Body of pancreas (tissue), 4 donors: ENCODE measurements around the gene FKBP9.

Experiments
- POLR2A ChIP-seq, 3 donors: fragments of 450-650 bp; IDR thresholded peaks; one replicate each; pipeline ENCODE4 v1.6.1; 2016; ENCODE audit warnings: antibody characterized with exemption in 3 of 3, mild to moderate bottlenecking in 2 of 3
- TF ChIP-seq, protein P1 (sequence below), 7 experiments: fragments of 450-650 bp in 4 of 7; fragments of 200-600 bp in 3 of 7; sonication (generic) in 3 of 7; IDR thresholded peaks; one replicate each; pipeline ENCODE4 v1.5.1; 2016 to 2019; ENCODE audit warnings: antibody characterized with exemption in 7 of 7

DNA sequence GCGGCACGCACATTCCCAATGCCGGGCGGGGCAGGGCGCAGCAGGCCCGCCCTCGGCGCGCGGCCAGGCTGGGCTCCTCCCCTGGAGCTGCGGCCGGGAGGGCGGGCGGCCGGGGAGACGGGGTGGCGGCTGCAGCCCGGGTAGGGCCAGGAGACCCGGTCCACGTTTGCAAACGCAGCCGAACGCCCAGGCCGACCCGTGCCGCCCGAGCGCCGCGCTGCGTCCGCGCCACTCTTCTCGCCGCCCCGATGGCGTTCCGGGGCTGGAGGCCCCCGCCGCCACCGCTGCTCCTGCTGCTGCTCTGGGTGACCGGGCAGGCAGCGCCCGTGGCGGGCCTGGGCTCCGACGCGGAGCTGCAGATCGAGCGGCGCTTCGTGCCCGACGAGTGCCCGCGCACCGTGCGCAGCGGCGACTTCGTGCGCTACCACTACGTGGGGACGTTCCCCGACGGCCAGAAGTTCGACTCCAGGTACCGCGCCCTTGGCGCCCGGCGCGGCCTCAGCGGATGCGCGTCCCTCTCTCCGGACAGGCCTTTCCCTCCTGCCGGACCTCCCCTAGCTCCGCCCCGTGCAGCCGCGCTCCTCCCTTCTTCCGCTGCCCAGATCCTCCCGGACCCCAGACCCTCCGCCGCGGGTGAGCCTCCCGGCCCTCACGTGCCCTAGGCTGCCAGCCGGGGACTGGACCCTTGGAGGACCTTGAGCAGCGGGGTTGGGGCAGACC lies at the start of gene FKBP9:
- peak; percentile 56 to 67 (median 62) for TF ChIP-seq POLR2A (IDR thresholded peaks at IDR 0.05)
- TF ChIP-seq, protein P1, sequence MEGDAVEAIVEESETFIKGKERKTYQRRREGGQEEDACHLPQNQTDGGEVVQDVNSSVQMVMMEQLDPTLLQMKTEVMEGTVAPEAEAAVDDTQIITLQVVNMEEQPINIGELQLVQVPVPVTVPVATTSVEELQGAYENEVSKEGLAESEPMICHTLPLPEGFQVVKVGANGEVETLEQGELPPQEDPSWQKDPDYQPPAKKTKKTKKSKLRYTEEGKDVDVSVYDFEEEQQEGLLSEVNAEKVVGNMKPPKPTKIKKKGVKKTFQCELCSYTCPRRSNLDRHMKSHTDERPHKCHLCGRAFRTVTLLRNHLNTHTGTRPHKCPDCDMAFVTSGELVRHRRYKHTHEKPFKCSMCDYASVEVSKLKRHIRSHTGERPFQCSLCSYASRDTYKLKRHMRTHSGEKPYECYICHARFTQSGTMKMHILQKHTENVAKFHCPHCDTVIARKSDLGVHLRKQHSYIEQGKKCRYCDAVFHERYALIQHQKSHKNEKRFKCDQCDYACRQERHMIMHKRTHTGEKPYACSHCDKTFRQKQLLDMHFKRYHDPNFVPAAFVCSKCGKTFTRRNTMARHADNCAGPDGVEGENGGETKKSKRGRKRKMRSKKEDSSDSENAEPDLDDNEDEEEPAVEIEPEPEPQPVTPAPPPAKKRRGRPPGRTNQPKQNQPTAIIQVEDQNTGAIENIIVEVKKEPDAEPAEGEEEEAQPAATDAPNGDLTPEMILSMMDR (IDR thresholded peaks at IDR 0.05): no peak
